ENCODE results near the gene ARHGEF37.

- TF ChIP-seq CTCF (IDR thresholded peaks at IDR 0.05) (no peak), POLR2A (IDR thresholded peaks at IDR 0.05) (no peak)
Measured at GRCh38 chr5:149679876-149680809, 98.8 kb downstream of the ARHGEF37 start.

Measured in Peyer's patch (tissue), 4 donors.